ENCODE measurements around the gene CACNA1C.
A peak's percentile ranks its signal among the peaks of the same experiment; 100 is the strongest.

CACNA1C gene

DNA sequence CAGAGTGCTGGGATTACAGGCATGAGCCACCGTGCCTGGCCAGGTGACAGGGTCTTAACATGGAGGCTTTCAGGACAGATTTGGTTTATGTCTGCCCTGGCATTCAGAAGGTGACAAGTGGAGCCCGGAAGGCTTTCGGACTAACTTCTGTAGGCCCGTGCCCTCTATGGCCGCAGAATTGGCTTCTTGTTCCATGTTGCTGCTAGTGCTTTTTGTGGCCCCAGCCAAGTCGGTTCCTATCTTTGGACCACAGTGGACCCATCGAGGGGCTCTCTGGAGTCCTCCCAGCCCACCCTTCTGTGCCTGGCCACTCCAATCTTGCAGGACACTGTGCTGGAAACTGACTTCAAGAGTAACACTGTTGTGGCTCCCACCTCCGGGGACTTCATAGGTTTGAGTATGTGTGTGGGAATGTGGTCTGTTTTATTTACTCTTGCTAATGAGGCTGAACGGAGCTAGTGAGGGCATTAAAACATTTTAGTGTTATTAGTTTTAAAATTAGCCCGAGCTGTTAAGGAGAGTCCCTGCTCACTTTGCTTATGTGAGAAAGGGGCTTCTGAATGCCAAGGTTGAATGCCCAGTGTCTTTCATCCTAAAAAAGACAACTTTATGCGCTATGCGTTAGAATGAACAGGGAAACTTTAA, 245.9 kb downstream of the CACNA1C start:
- no peak for DNase-seq (ENCODE audit: low read depth)

DNA sequence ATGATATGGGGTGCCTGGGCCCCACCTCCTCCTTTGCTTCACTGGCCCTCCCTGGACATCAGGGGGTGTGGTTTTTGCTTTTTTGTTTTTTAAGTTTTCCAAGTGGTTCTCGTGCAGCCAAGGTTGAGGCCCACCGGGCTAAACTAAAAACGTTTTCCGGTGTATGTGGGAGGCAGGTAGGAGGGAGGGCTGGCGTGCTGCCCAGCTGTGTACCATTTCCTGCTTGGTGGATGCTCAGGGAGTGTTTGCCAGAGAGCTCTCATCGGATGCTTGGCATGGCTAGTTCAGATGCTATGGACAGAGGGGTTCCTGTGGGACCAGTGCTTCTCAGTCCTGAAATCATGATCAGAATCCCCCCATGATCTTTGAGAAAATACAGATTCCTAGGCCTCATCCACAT, 246.4 kb downstream of the CACNA1C start:
- no peak for DNase-seq (ENCODE audit: low read depth)

DNA sequence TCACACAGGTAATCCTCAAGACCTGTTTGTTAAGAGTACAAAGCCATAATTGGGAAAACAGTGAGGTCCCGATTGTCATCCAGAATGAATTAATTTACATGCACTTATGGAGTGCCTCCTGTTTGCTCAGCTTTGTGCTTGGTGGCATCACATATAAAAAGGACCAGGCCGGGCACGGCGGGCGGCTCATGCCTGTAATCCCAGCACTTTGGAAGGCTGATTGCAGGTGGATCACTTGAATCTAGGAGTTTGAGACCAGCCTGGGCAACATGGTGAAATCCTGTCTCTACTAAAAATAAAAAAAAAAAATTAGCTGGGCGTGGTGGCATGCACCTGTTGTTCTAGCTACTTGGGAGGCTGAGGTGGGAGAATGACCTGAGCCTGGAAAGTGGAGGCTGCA, 247.4 kb downstream of the CACNA1C start:
- no peak for DNase-seq (ENCODE audit: low read depth)

DNA sequence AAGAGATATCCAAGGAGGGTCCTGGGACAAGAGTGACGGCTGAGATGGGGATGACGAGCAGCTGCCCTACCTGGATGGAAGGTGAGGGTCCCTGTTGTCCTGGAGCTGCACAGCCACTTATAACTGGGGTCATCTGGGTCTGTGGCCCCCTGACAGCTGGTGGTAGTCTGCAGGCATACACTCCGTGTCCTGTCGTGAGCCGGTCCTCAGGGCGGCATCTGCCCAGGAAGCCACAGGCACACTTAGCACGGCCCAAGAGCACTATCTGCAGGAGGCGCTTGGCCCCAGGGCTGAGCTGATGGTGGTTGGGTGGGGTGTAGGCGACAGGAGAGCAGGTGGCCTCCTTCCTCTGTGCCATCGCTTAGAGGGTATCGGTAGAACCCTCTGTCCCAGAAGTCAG, 248.1 kb downstream of the CACNA1C start:
- DNase-seq (ENCODE audit: low read depth): no peak

DNA sequence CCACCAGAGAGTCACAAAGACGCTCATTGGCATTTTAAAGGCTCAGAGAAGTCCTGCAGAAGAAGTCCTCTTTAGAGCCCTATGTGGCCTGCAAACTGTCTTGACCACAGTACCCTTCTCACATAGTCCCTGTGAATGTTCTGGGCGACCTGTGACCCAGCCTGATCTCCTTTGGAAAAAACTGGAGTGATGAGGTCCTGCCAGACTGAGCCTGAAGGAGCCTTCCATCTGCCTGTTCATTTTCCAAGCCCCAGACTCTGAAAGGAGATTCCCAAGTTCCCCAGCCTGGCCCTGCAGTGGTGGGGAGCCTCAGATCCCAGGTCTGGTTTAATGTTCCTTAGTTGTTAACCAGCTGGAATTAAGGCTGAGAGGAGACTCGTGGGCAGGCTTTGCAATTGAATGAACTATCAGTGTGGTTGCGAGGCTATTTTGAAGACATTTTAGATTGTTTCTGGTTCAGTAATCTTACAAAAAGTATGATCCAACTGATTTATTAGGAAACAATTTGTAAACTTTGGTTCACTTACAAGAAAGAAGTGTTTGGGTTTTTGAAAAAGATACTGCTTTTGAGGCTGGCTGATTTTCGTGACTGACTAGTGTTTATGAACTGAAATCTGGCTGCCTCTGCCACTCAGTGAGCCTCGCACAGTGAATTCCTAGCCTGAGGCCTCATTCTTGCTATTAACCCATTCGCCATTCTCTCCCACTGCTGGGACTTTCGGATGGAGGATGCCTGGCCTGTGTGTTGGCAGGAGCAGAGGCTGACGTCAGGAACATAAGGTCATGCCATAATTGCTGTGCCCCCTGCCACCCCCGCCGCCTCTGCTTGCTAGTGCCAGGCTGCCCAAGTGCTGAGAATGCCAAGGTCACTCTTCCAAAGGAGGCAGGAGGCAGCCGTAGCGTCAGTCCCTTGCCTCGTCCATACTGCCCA, 249.0 kb downstream of the CACNA1C start:
- DNase-seq (ENCODE audit: low read depth): peak; percentile 97

DNA sequence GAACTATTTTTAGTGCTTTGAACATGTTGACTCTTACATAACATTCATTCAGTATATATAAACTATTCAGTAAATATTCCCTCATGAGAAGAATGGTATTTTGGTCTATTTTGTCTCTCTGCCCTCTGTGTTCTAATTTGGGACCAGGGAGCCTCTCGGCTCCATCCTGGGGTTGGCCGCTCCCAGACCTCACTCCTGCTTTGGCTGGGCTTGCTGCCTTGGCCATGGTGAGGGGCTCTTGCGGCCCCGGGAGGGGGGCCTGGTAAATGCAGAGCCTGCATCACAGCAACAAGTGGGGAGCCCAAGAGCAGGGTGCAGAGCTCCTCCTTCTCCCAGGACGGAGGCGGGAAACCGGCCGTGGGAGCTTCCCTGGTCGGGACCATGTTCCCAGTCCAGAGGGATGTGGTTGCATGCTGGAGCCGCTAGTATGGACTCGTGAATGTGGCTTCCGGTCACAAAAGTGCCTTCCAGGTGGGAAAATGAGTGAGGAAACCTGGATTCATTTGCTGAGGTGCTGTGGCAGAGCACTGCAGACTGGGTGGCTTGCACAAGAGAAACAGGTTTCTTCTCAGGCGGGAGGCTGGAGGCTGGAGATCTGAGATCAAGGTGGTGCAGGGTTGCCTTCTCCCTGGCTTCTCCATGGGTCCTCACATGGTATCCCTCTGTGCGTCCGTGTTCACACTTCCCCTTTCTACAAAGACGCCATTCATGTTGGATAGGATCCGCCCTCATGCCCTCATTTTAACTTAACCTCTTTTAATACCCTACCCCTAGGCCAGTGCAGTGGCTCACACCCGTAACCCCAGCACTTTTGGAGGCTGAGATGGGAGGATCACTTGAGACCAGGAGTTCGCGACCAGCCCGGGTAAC, 250.2 kb downstream of the CACNA1C start:
- no peak for DNase-seq (ENCODE audit: low read depth)

DNA sequence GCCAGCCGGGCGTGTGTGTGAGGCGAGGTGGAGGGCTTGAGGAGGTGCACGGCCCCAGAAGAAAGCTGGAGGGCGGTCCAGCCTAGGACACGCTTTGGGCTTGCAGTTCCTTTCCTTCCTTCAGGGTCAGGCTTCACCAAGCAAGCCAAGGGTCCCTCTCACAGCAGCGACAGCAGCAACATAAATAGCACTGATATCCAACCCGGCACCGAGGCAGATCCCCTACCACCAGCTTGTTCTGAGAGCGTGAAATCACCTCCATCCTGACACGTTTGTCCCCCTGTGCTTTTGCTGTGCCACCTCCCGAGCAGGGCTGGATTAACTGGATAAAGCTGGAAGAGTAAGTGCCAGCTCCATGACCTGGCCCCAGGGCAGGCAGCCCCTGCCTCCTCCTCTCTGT, 251.4 kb downstream of the CACNA1C start:
- no peak for DNase-seq (ENCODE audit: low read depth)

DNA sequence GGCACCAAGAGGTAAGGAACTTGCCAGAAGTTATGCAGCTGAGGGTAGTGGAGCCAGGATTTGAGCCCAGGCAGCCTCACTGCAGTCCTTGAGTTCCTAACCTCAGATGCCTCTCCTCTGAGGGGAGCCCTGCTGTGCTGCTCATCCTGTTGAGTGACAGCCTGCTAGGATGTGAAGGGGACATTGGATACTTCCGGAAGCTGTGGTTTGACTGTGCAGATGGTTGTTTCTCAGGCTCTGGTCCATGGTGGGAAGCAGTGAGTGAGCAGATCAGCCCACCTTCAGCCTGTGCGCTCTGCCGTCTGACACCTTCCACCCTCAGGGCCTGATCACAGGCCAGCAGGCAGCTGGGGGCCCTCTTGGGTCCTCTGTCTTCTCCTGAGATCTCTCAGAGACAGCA, 253.2 kb downstream of the CACNA1C start:
- DNase-seq (ENCODE audit: low read depth): peak; percentile 66

DNA sequence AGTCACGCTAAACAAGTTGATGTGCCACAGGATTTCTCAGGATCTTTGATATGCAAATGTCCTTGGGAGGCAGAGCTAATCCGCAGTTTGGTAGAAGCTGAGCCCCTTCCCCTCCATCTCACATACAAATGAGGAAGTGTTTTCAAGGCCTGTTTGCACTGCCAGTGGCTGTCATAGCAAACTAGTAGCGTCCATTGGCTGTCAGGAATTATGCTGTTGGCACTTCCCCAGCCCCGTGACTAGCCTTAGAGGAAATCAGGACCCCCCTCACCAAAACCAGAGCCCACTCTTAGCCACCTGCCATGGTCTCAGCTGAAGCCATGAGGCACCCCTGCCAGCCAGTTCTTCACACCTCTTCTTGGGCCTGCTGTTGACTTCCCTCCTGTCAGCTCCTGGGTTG, 253.9 kb downstream of the CACNA1C start:
- no peak for DNase-seq (ENCODE audit: low read depth)

DNA sequence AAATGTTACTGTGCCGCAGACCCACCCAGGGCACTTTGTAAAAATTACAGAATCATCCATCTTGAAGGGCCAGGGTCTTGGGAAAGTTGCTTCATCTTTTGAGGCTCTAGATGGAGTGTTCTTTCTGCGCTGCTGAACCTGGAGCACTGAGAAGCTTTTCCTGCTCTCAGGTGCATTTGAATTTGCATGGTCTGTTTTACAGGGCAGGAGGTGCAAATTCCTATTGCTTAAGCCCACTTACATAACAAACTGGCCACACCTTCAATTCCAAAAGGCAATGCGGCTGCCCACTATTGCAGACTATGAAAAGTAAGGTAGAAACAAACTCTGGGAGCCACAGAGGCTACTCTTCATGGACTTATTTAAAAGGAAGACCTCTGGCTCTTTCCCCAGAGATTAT, 254.8 kb downstream of the CACNA1C start:
- DNase-seq (ENCODE audit: low read depth): no peak

DNA sequence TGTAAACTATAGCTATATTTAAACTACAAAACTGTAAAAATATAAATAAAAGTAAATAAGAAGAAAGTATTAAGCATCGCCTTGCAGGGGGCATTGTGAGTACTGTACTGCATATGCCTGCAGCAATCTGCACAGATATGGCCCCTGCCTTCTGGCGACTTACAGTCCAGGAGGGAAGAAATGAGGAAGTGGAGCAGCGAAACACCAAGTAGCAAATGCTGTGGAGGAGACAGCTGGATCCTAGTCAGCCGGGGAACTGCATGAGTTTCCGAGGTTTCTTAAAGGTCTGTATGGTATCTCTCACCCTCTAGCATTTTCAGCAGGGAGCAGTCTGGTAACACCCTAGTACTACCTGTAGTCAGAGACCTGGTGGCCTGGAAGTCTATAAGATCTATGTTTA, 256.9 kb downstream of the CACNA1C start:
- no peak for DNase-seq (ENCODE audit: low read depth)

DNA sequence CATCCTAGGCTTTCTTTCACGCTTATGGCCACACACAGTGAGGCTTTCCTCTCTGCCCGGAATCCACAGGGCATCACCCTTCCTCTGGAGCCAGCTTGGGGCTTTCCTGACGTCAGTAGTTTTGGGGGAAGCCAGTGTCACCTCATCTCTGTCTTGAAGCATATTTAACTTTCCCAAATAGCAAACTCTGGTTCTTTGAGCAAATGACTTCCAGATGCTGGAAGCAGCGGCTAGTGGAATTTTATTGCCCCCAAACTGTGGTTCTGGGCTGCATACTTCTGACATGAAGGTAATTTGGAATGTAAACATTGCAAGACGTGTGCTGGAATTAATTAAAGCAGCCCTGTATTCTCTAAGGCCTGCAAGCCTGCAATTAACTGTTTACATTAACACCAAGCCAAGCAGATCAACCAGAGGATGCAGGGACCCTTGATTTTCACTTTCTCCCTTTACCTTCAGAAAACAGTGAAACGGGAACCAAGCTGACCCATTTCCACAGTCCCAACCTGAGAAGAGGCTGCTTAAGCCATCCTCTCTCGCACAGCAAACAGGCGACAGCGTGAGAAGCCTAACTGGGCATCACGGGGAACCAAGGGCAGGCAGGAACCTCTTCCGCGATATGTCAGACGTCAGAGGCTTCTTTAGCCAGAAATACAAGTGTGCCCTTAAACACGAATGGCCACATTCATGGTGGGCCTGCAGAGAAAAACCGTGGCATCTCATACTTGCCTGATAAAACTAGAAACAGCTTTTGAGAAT, 258.4 kb downstream of the CACNA1C start:
- DNase-seq (ENCODE audit: low read depth): peak; percentile 98

DNA sequence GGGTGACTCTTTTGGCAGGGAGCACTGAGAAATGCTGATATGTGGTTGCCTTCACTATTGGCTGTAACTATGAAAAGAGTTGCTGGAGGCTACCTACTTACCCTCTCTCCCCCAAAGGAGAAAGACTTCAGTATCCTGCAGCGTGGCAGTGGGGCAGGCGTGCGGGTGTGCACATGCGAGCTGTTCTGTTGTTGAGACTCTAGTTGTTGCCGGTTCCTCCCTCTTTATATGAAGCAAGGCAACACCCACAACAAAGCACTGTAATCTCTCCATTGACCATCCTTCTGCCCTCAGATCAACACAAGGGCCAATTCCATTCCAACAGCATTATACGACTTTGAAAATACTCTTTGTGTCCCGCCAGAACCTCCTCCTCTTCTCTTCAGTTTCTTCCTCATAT, 259.4 kb downstream of the CACNA1C start:
- no peak for DNase-seq (ENCODE audit: low read depth)

DNA sequence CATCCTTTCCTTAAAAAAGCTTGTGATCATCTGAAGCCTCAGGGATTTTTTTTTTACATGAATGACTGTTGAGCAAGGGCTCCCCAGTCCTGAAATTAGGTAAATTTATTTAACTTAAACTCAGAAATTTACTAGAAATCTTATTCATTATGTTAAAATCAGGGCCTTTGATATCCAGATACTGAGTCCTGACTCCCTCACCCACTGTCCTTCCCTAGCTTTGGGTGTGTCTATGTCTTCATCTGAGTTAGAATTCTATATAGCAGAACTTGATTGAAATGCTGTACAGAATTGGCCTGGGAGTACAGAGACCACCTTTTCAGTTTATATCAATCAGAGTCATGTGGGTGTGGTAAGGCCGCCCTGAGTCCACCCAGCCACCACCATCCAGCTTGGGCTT, 260.0 kb downstream of the CACNA1C start:
- DNase-seq (ENCODE audit: low read depth): no peak

DNA sequence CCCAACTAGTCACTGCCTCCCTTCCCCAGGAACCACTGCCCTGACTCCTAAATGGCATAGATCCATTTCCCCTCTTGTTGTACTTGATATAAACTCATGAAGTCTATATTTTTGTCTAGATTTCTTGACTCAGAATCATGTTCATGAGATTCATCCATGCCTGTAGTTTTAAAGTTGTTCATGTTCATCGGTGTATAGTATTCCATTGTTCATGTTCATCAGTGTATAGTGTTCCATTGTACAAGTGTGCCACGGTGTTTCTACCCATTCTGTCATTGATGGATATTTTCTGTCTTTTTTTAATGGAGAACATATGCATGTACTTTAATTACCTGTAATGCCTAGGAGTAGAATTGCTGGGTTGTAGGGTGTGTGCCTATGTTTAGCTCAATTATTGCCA, 261.7 kb downstream of the CACNA1C start:
- DNase-seq (ENCODE audit: low read depth): no peak

DNA sequence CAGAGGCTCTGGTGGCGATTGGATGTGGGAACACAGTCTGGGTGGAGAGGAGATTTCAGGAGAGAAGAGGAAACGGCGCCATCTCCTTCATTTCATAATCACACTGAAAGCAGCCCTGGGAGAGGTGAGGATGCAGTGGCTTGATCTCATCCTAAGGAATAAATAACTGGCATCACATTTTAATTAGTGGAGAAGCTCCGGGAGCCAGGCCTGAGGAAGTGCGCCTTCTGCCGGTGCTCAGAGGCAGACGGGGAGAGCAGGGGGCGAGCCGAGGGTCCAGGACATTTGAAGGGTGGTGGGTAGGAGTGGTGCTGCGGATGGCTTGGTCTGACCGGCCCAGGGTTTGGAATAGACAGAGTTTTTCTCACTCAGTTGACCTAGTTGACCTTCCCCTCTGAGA, 265.0 kb downstream of the CACNA1C start:
- DNase-seq (ENCODE audit: low read depth): no peak

DNA sequence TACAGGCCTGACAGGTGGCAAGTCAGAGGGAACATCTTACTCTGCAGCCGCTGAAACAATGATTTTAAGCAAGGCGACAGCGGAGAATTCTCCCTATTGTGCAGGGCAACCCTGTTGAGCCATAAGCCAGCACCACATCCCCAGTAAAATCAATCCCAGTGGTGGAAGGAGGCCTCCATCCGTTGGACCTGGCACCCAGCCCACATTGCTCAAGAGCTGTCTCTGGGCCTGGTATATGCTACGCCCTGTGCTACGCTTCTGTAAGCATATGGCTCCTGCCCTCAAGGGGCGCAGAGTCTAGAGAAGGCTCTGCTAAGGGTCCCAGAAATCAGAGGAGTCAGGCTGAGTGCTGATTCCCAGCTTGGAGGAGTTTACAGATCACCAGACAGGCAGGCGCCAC, 265.5 kb downstream of the CACNA1C start:
- peak; percentile 31 for DNase-seq (ENCODE audit: low read depth)

DNA sequence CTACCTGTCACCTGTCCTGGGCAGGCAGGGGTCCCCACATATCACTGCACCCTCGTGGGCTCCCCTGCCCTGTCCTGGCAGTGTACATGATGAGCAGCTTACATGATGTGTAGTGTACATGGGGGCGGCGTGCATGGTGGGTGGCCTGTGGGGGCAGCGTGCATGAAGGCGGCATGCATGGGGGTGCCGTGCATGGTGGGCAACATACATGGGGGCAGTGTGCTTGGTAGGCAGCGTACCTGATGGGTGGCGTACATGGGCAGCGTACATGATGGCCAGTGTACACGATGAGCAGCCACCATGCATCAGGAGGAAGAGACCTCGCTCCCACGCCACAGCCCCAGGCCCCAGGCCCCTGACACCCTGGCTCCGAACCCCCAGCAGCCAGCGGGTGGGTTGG, 266.3 kb downstream of the CACNA1C start:
- DNase-seq (ENCODE audit: low read depth): no peak

DNA sequence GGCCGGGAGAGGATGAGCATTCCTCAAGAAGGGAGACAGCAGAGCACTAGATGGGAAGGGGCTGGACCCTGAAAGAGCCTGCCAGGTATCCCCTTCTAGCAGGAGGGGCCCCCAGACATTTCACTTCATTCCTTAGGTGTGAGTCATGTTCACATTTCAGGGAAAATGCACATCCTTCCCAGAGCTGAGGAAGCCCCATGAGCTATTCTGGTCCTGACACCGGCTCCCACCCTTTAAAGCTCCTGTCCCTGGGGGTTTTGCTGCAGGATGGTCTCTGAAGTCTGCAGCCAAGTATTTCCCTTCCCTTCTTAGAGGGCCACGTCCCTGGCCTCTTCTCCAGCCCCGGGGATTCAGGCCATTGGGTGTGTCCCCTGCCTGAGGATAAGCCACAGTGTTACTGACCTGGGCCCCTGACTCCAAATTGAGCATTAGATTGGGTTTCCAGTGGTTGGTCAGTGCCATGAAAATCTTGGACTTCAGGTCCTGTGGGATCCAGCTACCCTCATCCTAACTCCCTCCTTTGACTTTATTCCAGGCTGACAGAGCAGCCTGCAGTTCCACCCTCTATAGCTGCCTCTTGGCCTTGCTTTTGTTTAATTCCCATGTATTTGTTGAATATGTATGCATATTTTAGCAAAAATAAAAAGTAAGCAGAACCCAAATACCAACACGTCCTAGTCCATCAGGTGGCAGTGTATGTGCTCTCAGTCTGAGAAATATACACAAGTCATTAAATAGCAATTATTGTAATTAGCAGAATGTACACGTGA, 267.1 kb downstream of the CACNA1C start:
- DNase-seq (ENCODE audit: low read depth): peak; percentile 79

DNA sequence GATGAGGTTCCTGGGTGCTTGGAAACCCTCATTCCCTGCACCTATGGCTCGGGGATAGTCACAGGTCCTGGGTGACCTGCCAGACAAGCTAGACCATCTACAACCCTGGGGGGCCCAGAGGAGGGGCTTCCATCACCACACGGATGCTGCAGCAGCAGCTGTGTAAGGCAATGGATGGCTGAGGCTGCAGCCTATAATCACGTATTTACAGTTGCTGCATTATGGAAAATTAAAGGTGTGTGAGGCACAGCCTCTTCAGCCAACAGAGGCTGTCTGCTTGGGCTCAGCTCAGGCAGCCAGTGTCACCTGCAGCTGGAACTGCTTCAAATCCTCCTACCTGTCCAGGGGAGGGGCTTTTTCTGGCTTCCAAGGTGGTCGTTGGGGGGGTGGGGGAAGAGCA, 268.1 kb downstream of the CACNA1C start:
- DNase-seq (ENCODE audit: low read depth): no peak

DNA sequence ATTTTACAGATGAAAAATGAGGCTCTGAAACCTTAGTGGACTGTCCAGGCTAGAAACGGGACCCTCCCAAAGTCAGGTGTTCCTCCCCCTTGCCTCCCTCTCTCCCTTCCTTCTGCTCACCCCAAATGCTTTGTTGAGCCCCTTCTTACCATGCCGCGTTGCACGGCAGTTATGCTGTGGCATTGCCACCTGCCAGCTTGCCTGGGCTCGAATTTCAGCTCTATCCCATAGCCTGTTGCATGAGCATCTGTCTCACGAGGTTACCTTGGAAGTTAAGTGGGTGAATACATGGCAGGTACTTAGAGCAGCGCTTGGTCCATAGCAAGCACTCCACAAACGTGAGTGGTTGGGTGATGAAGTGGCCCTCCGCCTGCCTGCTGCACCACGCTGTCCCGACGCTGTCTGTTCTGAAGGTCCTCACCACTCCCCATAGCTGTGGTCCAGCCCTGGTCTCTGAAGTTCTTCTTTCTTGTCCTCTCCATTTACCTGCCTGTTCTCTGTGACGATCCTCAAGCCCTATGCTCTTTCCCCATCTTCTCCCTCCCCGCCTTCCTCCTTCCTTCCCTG, 269.9 kb downstream of the CACNA1C start:
- DNase-seq (ENCODE audit: low read depth): no peak

All from EH (cell line).